HG03066 (cell line): ENCODE data around the gene ACBD6.

Source experiments
- ATAC-seq: cut with Tn5 transposase; IDR thresholded peaks from one replicate; pipeline ENCODE4 v1.9.1; 2021; ENCODE audit warnings: low read depth; ENCODE audit not compliant: unreplicated experiment

The ACBD6 gene

GRCh38 chr1:180527101-180527669, 24.8 kb upstream of the ACBD6 start:
- no peak for ATAC-seq

GRCh38 chr1:180525715-180526039, 23.3 kb upstream of the ACBD6 start:
- ATAC-seq, result no peak

GRCh38 chr1:180524915-180525714, 22.7 kb upstream of the ACBD6 start:
- no peak for ATAC-seq

GRCh38 chr1:180524160-180524914, 22.0 kb upstream of the ACBD6 start:
- ATAC-seq, result no peak

- ATAC-seq, result no peak
Measured at GRCh38 chr1:180522213-180522515, 19.8 kb upstream of the ACBD6 start.

- ATAC-seq, result no peak
Measured at GRCh38 chr1:180521474-180522212, 19.3 kb upstream of the ACBD6 start.

GRCh38 chr1:180519846-180520245, 17.5 kb upstream of the ACBD6 start:
- no peak for ATAC-seq

GRCh38 chr1:180515857-180516388, 13.5 kb upstream of the ACBD6 start:
- peak; percentile 94 for ATAC-seq

GRCh38 chr1:180515364-180515763, 13.0 kb upstream of the ACBD6 start:
- ATAC-seq, result no peak

- ATAC-seq, result no peak
Measured at GRCh38 chr1:180513531-180513930, 11.2 kb upstream of the ACBD6 start.

GRCh38 chr1:180510882-180511281, 8.5 kb upstream of the ACBD6 start:
- no peak for ATAC-seq

GRCh38 chr1:180508725-180509097, 6.3 kb upstream of the ACBD6 start:
- ATAC-seq, result no peak

GRCh38 chr1:180507795-180508724, 5.7 kb upstream of the ACBD6 start:
- ATAC-seq, result no peak

GRCh38 chr1:180505732-180506335, 3.5 kb upstream of the ACBD6 start:
- no peak for ATAC-seq

- no peak for ATAC-seq
Measured at GRCh38 chr1:180504186-180504585, 1.8 kb upstream of the ACBD6 start.

GRCh38 chr1:180503280-180503862, 994 bp upstream of the ACBD6 start:
- ATAC-seq, result no peak

GRCh38 chr1:180501865-180502360, 464 bp downstream of the ACBD6 start:
- peak; percentile 37 for ATAC-seq

GRCh38 chr1:180500689-180501088, 1.7 kb downstream of the ACBD6 start:
- ATAC-seq, result no peak

GRCh38 chr1:180498594-180498993, 3.8 kb downstream of the ACBD6 start:
- ATAC-seq, result no peak
